HepG2 (cell line): ENCODE data around the gene PAK2. TPM values are rescaled to one million over a fixed set of nuclear protein-coding genes. Genes with fewer than 3 reads are reported as not detected.

Source experiments
- ATM ChIP-seq: fragments of 450-650 bp; IDR thresholded peaks from 2 replicates; pipeline ENCODE4 v1.7.1; 2017; ENCODE audit warnings: mild to moderate bottlenecking, borderline replicate concordance
- HMG20A ChIP-seq: IDR thresholded peaks from 2 replicates; pipeline ENCODE4 v1.6.1; 2016; ENCODE audit warnings: borderline replicate concordance
- HNRNPLL ChIP-seq: fragments of 200-400 bp; formaldehyde crosslinking; IDR thresholded peaks from 2 replicates; pipeline ENCODE4 v1.6.1; 2017; ENCODE audit warnings: mild to moderate bottlenecking, low read depth, low read length; ENCODE audit not compliant: poor library complexity, severe bottlenecking
- IKZF1 ChIP-seq: fragments of 450-650 bp; IDR thresholded peaks from 2 replicates; pipeline ENCODE4 v1.7.1; 2016
- KLF12 ChIP-seq: sonication (generic); formaldehyde crosslinking; IDR thresholded peaks from 2 replicates; pipeline ENCODE4 v1.4.0; 2020; ENCODE audit warnings: missing genetic modification reagents, borderline replicate concordance
- NFIB ChIP-seq: sonication (generic); formaldehyde crosslinking; IDR thresholded peaks from 2 replicates; pipeline ENCODE4 v1.9.0; 2021; ENCODE audit warnings: missing genetic modification reagents, mild to moderate bottlenecking, borderline replicate concordance
- NFYB ChIP-seq: sonication (generic); formaldehyde crosslinking; IDR thresholded peaks from 2 replicates; pipeline ENCODE4 v1.4.0; 2020; ENCODE audit warnings: missing genetic modification reagents
- RFXANK ChIP-seq: IDR thresholded peaks from 2 replicates; pipeline ENCODE4 v1.6.1; 2016
- ZBTB1 ChIP-seq: sonication (generic); formaldehyde crosslinking; IDR thresholded peaks from 2 replicates; pipeline ENCODE4 v1.4.0; 2020; ENCODE audit warnings: missing genetic modification reagents, borderline replicate concordance
- ZFP62 ChIP-seq: sonication (generic); formaldehyde crosslinking; IDR thresholded peaks from 2 replicates; pipeline ENCODE4 v1.4.0; 2020; ENCODE audit warnings: missing genetic modification reagents
- ZMAT3 ChIP-seq: sonication (generic); formaldehyde crosslinking; conservative IDR thresholded peaks from 2 replicates; pipeline ENCODE4 v1.7.0; 2021; ENCODE audit warnings: missing genetic modification reagents
- ZNF136 ChIP-seq: sonication (generic); formaldehyde crosslinking; IDR thresholded peaks from 2 replicates; pipeline ENCODE4 v1.8.1; 2022; ENCODE audit warnings: low read depth, mild to moderate bottlenecking, moderate library complexity, missing genetic modification reagents
- polyA plus RNA-seq, 8 experiments: library from polyadenylated mRNA; depleted of rRNA in 3 of 8; stranded (reverse) in 7 of 8; unstranded in 1 of 8; fragments of >200 nt; fragmentation: Illumina TruSeq in 4 of 8; extraction: Trizol in 4 of 8; gene quantifications; 2 replicates each; pipeline versions ENCODE4 v1.2.1 to v1.2.3, GENCODE V29; 2011 to 2016; ENCODE audit warnings: low read depth in 4 of 8, missing spikeins in 1 of 8, mixed read lengths in 1 of 8; ENCODE audit not compliant: insufficient read depth in 1 of 8
- total RNA-seq, 5 experiments: library from RNA; depleted of rRNA; stranded (reverse); fragments of >200 nt; fragmentation: Illumina TruSeq; extraction: Trizol; gene quantifications; 2 replicates each; pipeline ENCODE4 v1.2.3, GENCODE V29; 2016; ENCODE audit warnings: low read depth in 1 of 5
- TF ChIP-seq, protein P1 (sequence below), 2 experiments: sonication (generic) in 1 of 2; formaldehyde crosslinking in 1 of 2; IDR thresholded peaks; 2 replicates each; pipeline versions ENCODE4 v1.5.1 to v1.6.1; 2011 to 2020; ENCODE audit warnings: borderline replicate concordance in 1 of 2, low read depth in 1 of 2, low read length in 1 of 2, mild to moderate bottlenecking in 1 of 2, missing genetic modification reagents in 1 of 2, moderate library complexity in 1 of 2
- TF ChIP-seq, protein P2 (sequence below): IDR thresholded peaks from 2 replicates; pipeline ENCODE4 v1.6.1; 2016
- TF ChIP-seq, protein P3 (sequence below): sonication (generic); formaldehyde crosslinking; IDR thresholded peaks from 2 replicates; pipeline ENCODE4 v1.4.0; 2020; ENCODE audit warnings: missing genetic modification reagents, mild to moderate bottlenecking, borderline replicate concordance
- TF ChIP-seq, protein P4 (sequence below): sonication (generic); formaldehyde crosslinking; IDR thresholded peaks from 2 replicates; pipeline ENCODE4 v1.8.0; 2022; ENCODE audit warnings: missing genetic modification reagents, mild to moderate bottlenecking, borderline replicate concordance
- TF ChIP-seq, protein P5 (sequence below): sonication (generic); formaldehyde crosslinking; IDR thresholded peaks from 2 replicates; pipeline ENCODE4 v1.4.0; 2020; ENCODE audit warnings: missing genetic modification reagents
- TF ChIP-seq, protein P6 (sequence below): sonication (generic); formaldehyde crosslinking; IDR thresholded peaks from 2 replicates; pipeline ENCODE4 v1.4.0; 2020; ENCODE audit warnings: mild to moderate bottlenecking, missing genetic modification reagents
- TF ChIP-seq, protein P7 (sequence below): sonication (generic); formaldehyde crosslinking; IDR thresholded peaks from 2 replicates; pipeline ENCODE4 v1.5.1; 2020; ENCODE audit warnings: mild to moderate bottlenecking, moderate library complexity, missing genetic modification reagents

The PAK2 gene
- total and polyA plus RNA-seq, 2 of the 13 experiments (the other 11 are each of a cell fraction or from before 2014, with no cell fraction given), result 23.0 to 24.7 TPM

DNA sequence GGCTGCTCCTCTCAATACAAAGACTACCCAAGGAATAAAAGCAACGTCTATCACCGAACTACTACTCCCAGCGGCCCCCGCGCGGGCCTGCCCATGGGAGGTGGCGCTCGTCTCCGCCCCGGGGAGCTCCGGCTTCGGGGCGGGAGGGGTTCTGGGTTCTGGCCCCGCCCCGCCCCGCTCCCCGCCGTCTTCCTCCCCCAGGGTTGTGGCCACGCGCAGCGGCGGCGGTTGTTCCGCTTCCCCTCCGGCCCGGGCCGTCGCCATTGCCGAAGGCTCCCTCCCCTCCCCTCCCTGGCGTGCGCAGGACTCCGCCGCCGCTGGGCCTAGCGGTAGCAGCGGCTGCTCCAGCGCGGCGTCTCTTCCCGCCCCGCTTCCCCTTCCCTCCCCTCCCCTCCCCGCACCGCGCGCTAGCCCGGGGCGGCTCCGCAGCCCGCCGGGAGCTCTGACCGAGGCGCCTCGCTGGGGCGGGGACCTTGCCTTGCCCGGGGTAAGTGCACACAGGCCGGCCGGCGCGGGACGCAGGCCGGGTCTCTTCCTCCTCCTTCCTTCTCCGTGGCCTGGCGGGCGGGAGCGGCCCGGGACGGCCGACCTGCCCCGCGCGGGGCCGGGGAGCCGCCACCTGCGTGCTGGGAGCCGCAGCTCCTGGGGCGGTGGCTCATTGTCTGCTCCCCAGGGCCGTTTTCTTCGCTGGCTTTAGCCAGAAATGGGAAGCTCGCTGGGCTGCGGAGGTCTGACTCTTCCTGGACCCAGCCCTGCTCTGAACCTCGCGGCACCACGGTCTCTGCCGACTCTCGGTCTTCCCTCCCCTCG lies at the start of gene PAK2 (continued):
- TF ChIP-seq, protein P1, sequence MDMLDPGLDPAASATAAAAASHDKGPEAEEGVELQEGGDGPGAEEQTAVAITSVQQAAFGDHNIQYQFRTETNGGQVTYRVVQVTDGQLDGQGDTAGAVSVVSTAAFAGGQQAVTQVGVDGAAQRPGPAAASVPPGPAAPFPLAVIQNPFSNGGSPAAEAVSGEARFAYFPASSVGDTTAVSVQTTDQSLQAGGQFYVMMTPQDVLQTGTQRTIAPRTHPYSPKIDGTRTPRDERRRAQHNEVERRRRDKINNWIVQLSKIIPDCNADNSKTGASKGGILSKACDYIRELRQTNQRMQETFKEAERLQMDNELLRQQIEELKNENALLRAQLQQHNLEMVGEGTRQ (IDR thresholded peaks at IDR 0.05; ENCODE audit: low read depth, low read length), result no peak
- TF ChIP-seq, protein P1 (CRISPR knock-in tag; IDR thresholded peaks at IDR 0.05; ENCODE audit: borderline replicate concordance), result no peak
- TF ChIP-seq ZMAT3 (CRISPR knock-in tag) (peak; percentile 91), ATM (no peak), HNRNPLL (peak; percentile 71), ZNF136 (CRISPR knock-in tag) (no peak), IKZF1 (no peak), KLF12 (CRISPR knock-in tag) (0 out of 2 replicates have a peak, but pooled peaks have one; percentile 36), NFYB (CRISPR knock-in tag) (no peak; the same call in 1 of the 2 replicates), RFXANK (CRISPR knock-in tag) (no peak), HMG20A (CRISPR knock-in tag) (peak; percentile 29; the same call in 1 of the 2 replicates), NFIB (CRISPR knock-in tag) (no peak), ZFP62 (CRISPR knock-in tag) (0 out of 2 replicates have a peak, but pooled peaks have one; percentile 10), ZBTB1 (CRISPR knock-in tag) (no peak)
- TF ChIP-seq, protein P2, sequence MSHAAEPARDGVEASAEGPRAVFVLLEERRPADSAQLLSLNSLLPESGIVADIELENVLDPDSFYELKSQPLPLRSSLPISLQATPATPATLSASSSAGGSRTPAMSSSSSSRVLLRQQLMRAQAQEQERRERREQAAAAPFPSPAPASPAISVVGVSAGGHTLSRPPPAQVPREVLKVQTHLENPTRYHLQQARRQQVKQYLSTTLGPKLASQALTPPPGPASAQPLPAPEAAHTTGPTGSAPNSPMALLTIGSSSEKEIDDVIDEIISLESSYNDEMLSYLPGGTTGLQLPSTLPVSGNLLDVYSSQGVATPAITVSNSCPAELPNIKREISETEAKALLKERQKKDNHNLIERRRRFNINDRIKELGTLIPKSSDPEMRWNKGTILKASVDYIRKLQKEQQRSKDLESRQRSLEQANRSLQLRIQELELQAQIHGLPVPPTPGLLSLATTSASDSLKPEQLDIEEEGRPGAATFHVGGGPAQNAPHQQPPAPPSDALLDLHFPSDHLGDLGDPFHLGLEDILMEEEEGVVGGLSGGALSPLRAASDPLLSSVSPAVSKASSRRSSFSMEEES (CRISPR knock-in tag), result peak; percentile 55
- TF ChIP-seq, protein P3, sequence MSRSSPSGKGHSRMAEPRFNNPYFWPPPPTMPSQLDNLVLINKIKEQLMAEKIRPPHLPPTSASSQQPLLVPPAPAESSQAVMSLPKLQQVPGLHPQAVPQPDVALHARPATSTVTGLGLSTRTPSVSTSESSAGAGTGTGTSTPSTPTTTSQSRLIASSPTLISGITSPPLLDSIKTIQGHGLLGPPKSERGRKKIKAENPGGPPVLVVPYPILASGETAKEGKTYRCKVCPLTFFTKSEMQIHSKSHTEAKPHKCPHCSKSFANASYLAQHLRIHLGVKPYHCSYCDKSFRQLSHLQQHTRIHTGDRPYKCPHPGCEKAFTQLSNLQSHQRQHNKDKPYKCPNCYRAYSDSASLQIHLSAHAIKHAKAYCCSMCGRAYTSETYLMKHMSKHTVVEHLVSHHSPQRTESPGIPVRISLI, result no peak
- TF ChIP-seq, protein P4, sequence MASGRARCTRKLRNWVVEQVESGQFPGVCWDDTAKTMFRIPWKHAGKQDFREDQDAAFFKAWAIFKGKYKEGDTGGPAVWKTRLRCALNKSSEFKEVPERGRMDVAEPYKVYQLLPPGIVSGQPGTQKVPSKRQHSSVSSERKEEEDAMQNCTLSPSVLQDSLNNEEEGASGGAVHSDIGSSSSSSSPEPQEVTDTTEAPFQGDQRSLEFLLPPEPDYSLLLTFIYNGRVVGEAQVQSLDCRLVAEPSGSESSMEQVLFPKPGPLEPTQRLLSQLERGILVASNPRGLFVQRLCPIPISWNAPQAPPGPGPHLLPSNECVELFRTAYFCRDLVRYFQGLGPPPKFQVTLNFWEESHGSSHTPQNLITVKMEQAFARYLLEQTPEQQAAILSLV, result no peak
- TF ChIP-seq, protein P5, sequence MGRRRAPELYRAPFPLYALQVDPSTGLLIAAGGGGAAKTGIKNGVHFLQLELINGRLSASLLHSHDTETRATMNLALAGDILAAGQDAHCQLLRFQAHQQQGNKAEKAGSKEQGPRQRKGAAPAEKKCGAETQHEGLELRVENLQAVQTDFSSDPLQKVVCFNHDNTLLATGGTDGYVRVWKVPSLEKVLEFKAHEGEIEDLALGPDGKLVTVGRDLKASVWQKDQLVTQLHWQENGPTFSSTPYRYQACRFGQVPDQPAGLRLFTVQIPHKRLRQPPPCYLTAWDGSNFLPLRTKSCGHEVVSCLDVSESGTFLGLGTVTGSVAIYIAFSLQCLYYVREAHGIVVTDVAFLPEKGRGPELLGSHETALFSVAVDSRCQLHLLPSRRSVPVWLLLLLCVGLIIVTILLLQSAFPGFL, result no peak
- TF ChIP-seq, protein P6, sequence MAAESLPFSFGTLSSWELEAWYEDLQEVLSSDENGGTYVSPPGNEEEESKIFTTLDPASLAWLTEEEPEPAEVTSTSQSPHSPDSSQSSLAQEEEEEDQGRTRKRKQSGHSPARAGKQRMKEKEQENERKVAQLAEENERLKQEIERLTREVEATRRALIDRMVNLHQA (CRISPR knock-in tag), result no peak
- TF ChIP-seq, protein P7, sequence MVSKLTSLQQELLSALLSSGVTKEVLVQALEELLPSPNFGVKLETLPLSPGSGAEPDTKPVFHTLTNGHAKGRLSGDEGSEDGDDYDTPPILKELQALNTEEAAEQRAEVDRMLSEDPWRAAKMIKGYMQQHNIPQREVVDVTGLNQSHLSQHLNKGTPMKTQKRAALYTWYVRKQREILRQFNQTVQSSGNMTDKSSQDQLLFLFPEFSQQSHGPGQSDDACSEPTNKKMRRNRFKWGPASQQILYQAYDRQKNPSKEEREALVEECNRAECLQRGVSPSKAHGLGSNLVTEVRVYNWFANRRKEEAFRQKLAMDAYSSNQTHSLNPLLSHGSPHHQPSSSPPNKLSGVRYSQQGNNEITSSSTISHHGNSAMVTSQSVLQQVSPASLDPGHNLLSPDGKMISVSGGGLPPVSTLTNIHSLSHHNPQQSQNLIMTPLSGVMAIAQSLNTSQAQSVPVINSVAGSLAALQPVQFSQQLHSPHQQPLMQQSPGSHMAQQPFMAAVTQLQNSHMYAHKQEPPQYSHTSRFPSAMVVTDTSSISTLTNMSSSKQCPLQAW (CRISPR knock-in tag), result no peak; the same call in 1 of the 2 replicates
